ENCODE results near the gene DUSP10.

- TF ChIP-seq CTCF (IDR thresholded peaks at IDR 0.05), result no peak
- no peak for TF ChIP-seq POLR2A (IDR thresholded peaks at IDR 0.05)
These were observed 27.4 kb downstream of the DUSP10 start for GRCh38 chr1:221714227-221715152.

Data from Peyer's patch (tissue), 4 donors.